H9 (cell line): ENCODE measurements around the gene SBNO1. TPM values are rescaled to one million over a fixed set of nuclear protein-coding genes. Genes with fewer than 3 reads are reported as not detected.
"Not testable (repeated sequence)": the region's sequence is repeated elsewhere in the genome, so short reads cannot be mapped to it uniquely, and the experiment has no call there.

ENCODE experiments used
- DNase-seq: peaks from one replicate; pipeline ENCODE4 v3.0.0-alpha.2; 2017
- H2AFZ ChIP-seq: one replicate; pipeline ENCODE4 v1.6.1; 2013; ENCODE audit warnings: mild to moderate bottlenecking, low read length, control low read depth, moderate library complexity
- H2AK5ac ChIP-seq: 2 replicates; pipeline ENCODE4 v1.6.1; 2013; ENCODE audit warnings: low read length, control low read depth, mixed read lengths; ENCODE audit not compliant: insufficient read length
- H2BK120ac ChIP-seq: one replicate; pipeline ENCODE4 v1.6.1; 2013; ENCODE audit warnings: low read depth, mild to moderate bottlenecking, low read length, control low read depth, inconsistent platforms; ENCODE audit not compliant: poor library complexity, severe bottlenecking
- H2BK12ac ChIP-seq: 2 replicates; pipeline ENCODE4 v1.6.1; 2013; ENCODE audit warnings: low read length, control low read depth, mixed read lengths, low read depth; ENCODE audit not compliant: insufficient read length
- H2BK15ac ChIP-seq: 2 replicates; pipeline ENCODE4 v1.6.1; 2013; ENCODE audit warnings: low read depth, low read length, control low read depth
- H2BK20ac ChIP-seq: one replicate; pipeline ENCODE4 v1.6.1; 2013; ENCODE audit warnings: low read depth, mild to moderate bottlenecking, low read length, control low read depth, inconsistent platforms; ENCODE audit not compliant: poor library complexity, severe bottlenecking
- H2BK5ac ChIP-seq: 2 replicates; pipeline ENCODE4 v1.6.1; 2013; ENCODE audit warnings: low read length, control low read depth, mixed read lengths; ENCODE audit not compliant: insufficient read length
- H3K14ac ChIP-seq: 2 replicates; pipeline ENCODE4 v1.6.1; 2013; ENCODE audit warnings: low read length, control low read depth; ENCODE audit not compliant: insufficient read depth
- H3K18ac ChIP-seq: 2 replicates; pipeline ENCODE4 v1.6.1; 2013; ENCODE audit warnings: low read depth, mild to moderate bottlenecking, mixed read lengths, low read length, control low read depth; ENCODE audit not compliant: insufficient read length
- H3K23ac ChIP-seq: 2 replicates; pipeline ENCODE4 v1.6.1; 2013; ENCODE audit warnings: low read length, control low read depth, mixed read lengths, low read depth; ENCODE audit not compliant: insufficient read length
- H3K23me2 ChIP-seq: 2 replicates; pipeline ENCODE4 v1.6.1; 2013; ENCODE audit warnings: low read depth, mild to moderate bottlenecking, mixed read lengths, low read length, control low read depth; ENCODE audit not compliant: insufficient read length, poor library complexity, severe bottlenecking
- H3K27ac ChIP-seq: 2 replicates; pipeline ENCODE4 v1.5.1; 2013; ENCODE audit warnings: low read length, control low read depth, mixed read lengths, low read depth; ENCODE audit not compliant: insufficient read length
- H3K27me3 ChIP-seq: 2 replicates; pipeline ENCODE4 v1.6.1; 2013; ENCODE audit warnings: low read length, control low read depth, inconsistent platforms; ENCODE audit not compliant: insufficient read depth
- H3K4ac ChIP-seq: 2 replicates; pipeline ENCODE4 v1.6.1; 2013; ENCODE audit warnings: low read depth, mild to moderate bottlenecking, control low read depth, inconsistent platforms, low read length, moderate library complexity
- H3K4me1 ChIP-seq: 2 replicates; pipeline ENCODE4 v1.6.1; 2013; ENCODE audit warnings: low read length, control low read depth, inconsistent platforms; ENCODE audit not compliant: insufficient read depth
- H3K4me2 ChIP-seq: 2 replicates; pipeline ENCODE4 v1.6.1; 2013; ENCODE audit warnings: low read length, control low read depth, mixed read lengths; ENCODE audit not compliant: insufficient read length, insufficient read depth
- H3K56ac ChIP-seq: 2 replicates; pipeline ENCODE4 v1.6.1; 2013; ENCODE audit warnings: low read depth, mild to moderate bottlenecking, mixed read lengths, low read length, control low read depth; ENCODE audit not compliant: insufficient read length
- H3K79me1 ChIP-seq: 2 replicates; pipeline ENCODE4 v1.6.1; 2013; ENCODE audit warnings: low read depth, mild to moderate bottlenecking, moderate library complexity, low read length, control low read depth, inconsistent platforms; ENCODE audit not compliant: insufficient read depth, poor library complexity, severe bottlenecking
- H3K79me2 ChIP-seq: 2 replicates; pipeline ENCODE4 v1.6.1; 2013; ENCODE audit warnings: low read length, control low read depth, inconsistent platforms; ENCODE audit not compliant: insufficient read depth
- H3K9ac ChIP-seq: 2 replicates; pipeline ENCODE4 v1.6.1; 2013; ENCODE audit warnings: low read length, control low read depth, mixed read lengths; ENCODE audit not compliant: insufficient read length; ENCODE audit errors: extremely low read depth
- H3K9me3 ChIP-seq: one replicate; pipeline ENCODE4 v1.6.1; 2013; ENCODE audit warnings: low read depth, low read length, inconsistent platforms; ENCODE audit not compliant: control insufficient read depth
- H3T11ph ChIP-seq: one replicate; pipeline ENCODE4 v1.6.1; 2013; ENCODE audit warnings: mild to moderate bottlenecking, low read length, control low read depth, inconsistent platforms
- H4K20me1 ChIP-seq: one replicate; pipeline ENCODE4 v1.6.1; 2013; ENCODE audit not compliant: control insufficient read depth, insufficient read length, insufficient read depth
- H4K5ac ChIP-seq: 2 replicates; pipeline ENCODE4 v1.6.1; 2013; ENCODE audit warnings: low read depth, mild to moderate bottlenecking, mixed read lengths, low read length, control low read depth; ENCODE audit not compliant: insufficient read length
- H4K8ac ChIP-seq: replicated peaks from 2 replicates; pipeline ENCODE4 v1.6.1; 2013; ENCODE audit warnings: low read length, control low read depth, mixed read lengths, low read depth; ENCODE audit not compliant: insufficient read length
- H4K91ac ChIP-seq: 2 replicates; pipeline ENCODE4 v1.6.1; 2013; ENCODE audit warnings: low read depth, mild to moderate bottlenecking, moderate library complexity, mixed read lengths, low read length, control low read depth; ENCODE audit not compliant: insufficient read length
- H3K27ac Mint-ChIP-seq, 3 experiments: 2 replicates in 2 of 3; 3 replicates in 1 of 3; pipeline ENCODE4 v1.8.0; 2020 to 2021; ENCODE audit warnings: mixed read lengths in 3 of 3, mild to moderate bottlenecking in 1 of 3, moderate library complexity in 1 of 3
- H3K27me3 Mint-ChIP-seq: 2 replicates; pipeline ENCODE4 v1.8.0; 2021; ENCODE audit warnings: low read depth, mild to moderate bottlenecking, moderate library complexity, mixed read lengths
- H3K36me3 Mint-ChIP-seq, 3 experiments: 2 replicates in 2 of 3; 3 replicates in 1 of 3; pipeline ENCODE4 v1.8.0; 2020 to 2021; ENCODE audit warnings: low read depth in 3 of 3, mixed read lengths in 3 of 3; ENCODE audit not compliant: insufficient read depth in 1 of 3
- H3K4me1 Mint-ChIP-seq, 2 experiments: 2 replicates each; pipeline ENCODE4 v1.8.0; 2020; ENCODE audit warnings: mixed read lengths in 2 of 2
- H3K4me3 Mint-ChIP-seq, 2 experiments: 2 replicates in 1 of 2; 3 replicates in 1 of 2; pipeline ENCODE4 v1.8.0; 2020 to 2021; ENCODE audit warnings: mild to moderate bottlenecking in 2 of 2, mixed read lengths in 2 of 2, moderate library complexity in 1 of 2
- H3K9me3 Mint-ChIP-seq, 2 experiments: 2 replicates in 1 of 2; 3 replicates in 1 of 2; pipeline ENCODE4 v1.8.0; 2020; ENCODE audit warnings: mild to moderate bottlenecking in 2 of 2, mixed read lengths in 2 of 2, moderate library complexity in 1 of 2
- WGBS: extraction: QIAGEN DNeasy Blood & Tissue Kit; methylation state at CpG from one replicate; pipeline ENCODE4 v1.1.7; 2013; ENCODE audit warnings: missing lambda C conversion rate, low lambda C conversion rate, mixed read lengths; ENCODE audit not compliant: insufficient read length; ENCODE audit errors: extremely low coverage; 5-methylcytosine and 5-hydroxymethylcytosine counted together
- total RNA-seq: library from RNA; stranded (reverse); gene quantifications from 2 replicates; pipeline ENCODE4 v1.2.1, GENCODE V29; 2021
- TF ChIP-seq, protein P1 (sequence below): fragments of 200-600 bp; sonication (generic); conservative IDR thresholded peaks from 3 replicates; pipeline ENCODE4 v1.8.0; 2021; ENCODE audit warnings: antibody characterized with exemption, mild to moderate bottlenecking

SBNO1 gene
- total RNA-seq, 1 experiment from 2014 or later, result 47.5 TPM

DNA sequence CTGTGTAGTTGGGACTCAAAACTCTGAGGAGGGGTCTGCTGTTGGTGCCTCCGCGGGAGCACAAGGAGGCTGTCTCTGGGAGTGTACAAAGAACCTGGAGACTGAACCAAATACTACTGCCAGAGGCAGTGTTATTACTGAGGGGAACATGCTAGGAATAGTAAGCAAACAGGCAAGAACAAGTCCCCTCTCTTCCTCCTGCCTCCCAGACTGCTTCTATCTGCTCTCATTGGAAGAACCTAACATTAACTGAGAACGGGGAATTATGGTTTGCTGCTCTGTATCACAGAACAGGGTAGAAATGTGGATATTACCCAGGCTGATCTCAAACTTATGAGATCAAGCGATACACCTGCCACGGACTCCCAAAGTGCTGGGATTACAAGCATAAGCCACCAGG, 14.7 kb upstream of the SBNO1 start:
- Histone ChIP-seq H2BK12ac (no peak overlapping the region), H2AFZ (no peak overlapping the region), H3K79me2 (no peaks in the 10 kb centered on the region), H2AK5ac (no peak overlapping the region), H3K27me3 (no peaks in the 10 kb centered on the region), H3K27ac (no peak overlapping the region), H3K4ac (no peak overlapping the region), H3K4me1 (no peaks in the 10 kb centered on the region), H4K91ac (no peak overlapping the region), H2BK120ac (no peak overlapping the region), H2BK20ac (no peak overlapping the region), H2BK5ac (no peak overlapping the region), H3K23me2 (peaks cover 2% of the 10 kb centered on the region), H2BK15ac (no peak overlapping the region), H3K79me1 (no peaks in the 10 kb centered on the region), H3K9ac (no peak overlapping the region), H4K8ac (no peak overlapping the region), H4K20me1 (no peaks in the 10 kb centered on the region), H4K5ac (no peak overlapping the region), H3K14ac (no peak overlapping the region), H3K9me3 (no peaks in the 10 kb centered on the region), H3K18ac (no peak overlapping the region), H3K4me2 (no peak overlapping the region), H3K23ac (no peak overlapping the region), H3K56ac (no peak overlapping the region), H3T11ph (no peak overlapping the region)
- Mint-ChIP-seq H3K27me3 (peaks cover 6% of the 10 kb centered on the region), H3K4me3 (no peak overlapping the region), H3K27ac (no peak overlapping the region), H3K36me3 (no peaks in the 10 kb centered on the region), H3K4me1 (no peaks in the 10 kb centered on the region), H3K9me3 (no peaks in the 10 kb centered on the region)
- WGBS, result no CpG with 5 or more reads among the region's 5 CpGs
- TF ChIP-seq, protein P1, sequence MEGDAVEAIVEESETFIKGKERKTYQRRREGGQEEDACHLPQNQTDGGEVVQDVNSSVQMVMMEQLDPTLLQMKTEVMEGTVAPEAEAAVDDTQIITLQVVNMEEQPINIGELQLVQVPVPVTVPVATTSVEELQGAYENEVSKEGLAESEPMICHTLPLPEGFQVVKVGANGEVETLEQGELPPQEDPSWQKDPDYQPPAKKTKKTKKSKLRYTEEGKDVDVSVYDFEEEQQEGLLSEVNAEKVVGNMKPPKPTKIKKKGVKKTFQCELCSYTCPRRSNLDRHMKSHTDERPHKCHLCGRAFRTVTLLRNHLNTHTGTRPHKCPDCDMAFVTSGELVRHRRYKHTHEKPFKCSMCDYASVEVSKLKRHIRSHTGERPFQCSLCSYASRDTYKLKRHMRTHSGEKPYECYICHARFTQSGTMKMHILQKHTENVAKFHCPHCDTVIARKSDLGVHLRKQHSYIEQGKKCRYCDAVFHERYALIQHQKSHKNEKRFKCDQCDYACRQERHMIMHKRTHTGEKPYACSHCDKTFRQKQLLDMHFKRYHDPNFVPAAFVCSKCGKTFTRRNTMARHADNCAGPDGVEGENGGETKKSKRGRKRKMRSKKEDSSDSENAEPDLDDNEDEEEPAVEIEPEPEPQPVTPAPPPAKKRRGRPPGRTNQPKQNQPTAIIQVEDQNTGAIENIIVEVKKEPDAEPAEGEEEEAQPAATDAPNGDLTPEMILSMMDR, result no peak
- DNase-seq, result no peak

DNA sequence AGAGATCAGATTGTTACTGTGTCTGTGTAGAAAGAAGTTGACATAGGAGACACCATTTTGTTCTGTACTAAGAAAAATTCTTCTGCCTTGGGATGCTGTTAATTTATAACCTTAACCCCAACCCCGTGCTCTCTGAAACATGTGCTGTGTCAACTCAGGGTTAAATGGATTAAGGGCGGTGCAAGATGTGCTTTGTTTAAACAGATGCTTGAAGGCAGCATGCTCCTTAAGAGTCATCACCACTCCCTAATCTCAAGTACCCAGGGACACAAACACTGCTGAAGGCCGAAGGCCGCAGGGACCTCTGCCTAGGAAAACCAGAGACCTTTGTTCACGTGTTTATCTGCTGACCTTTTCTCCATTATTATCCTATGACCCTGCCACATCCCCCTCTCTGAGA, 7.8 kb upstream of the SBNO1 start:
- H3K27ac ChIP-seq, H3K9me3 Mint-ChIP-seq, H2AK5ac ChIP-seq, H3K79me2 ChIP-seq, H4K8ac ChIP-seq, H4K5ac ChIP-seq, H2BK12ac ChIP-seq, H3K4me3 Mint-ChIP-seq, H2AFZ ChIP-seq, H2BK15ac ChIP-seq, H3K4me1 Mint-ChIP-seq, H3K9me3 ChIP-seq, H3K18ac ChIP-seq, H2BK20ac ChIP-seq, H3K14ac ChIP-seq, H4K20me1 ChIP-seq, H3K23ac ChIP-seq, H3K4me1 ChIP-seq, H2BK120ac ChIP-seq, H3K27me3 Mint-ChIP-seq, H3K56ac ChIP-seq, H3K27ac Mint-ChIP-seq, DNase-seq, H2BK5ac ChIP-seq, H3K27me3 ChIP-seq, H3K4me2 ChIP-seq, H3K4ac ChIP-seq, H3T11ph ChIP-seq, H4K91ac ChIP-seq, H3K79me1 ChIP-seq, H3K9ac ChIP-seq, H3K23me2 ChIP-seq, H3K36me3 Mint-ChIP-seq: not testable (repeated sequence)
- WGBS, result no CpG with 5 or more reads among the region's 5 CpGs
